GM18505 (cell line): ENCODE data around the gene ITGB8.
"Not testable (repeated sequence)": the region's sequence is repeated elsewhere in the genome, so short reads cannot be mapped to it uniquely, and the experiment has no call there.

Experiments
- ATAC-seq: cut with Tn5 transposase; IDR thresholded peaks from one replicate; pipeline ENCODE4 v1.9.1; 2021; ENCODE audit not compliant: unreplicated experiment
- POLR2A ChIP-seq: IDR thresholded peaks from 4 replicates; pipeline ENCODE4 v1.6.1; 2011; ENCODE audit warnings: borderline replicate concordance; ENCODE audit not compliant: insufficient read depth, insufficient read length; ENCODE audit errors: extremely low read depth

Gene ITGB8

GRCh38 chr7:20385126-20385525 lies 54.4 kb downstream of the ITGB8 start:
- no peak for ATAC-seq
- no peak for TF ChIP-seq POLR2A

GRCh38 chr7:20388084-20388483 lies 57.4 kb downstream of the ITGB8 start:
- ATAC-seq, result no peak

GRCh38 chr7:20389192-20389591 lies 58.5 kb downstream of the ITGB8 start:
- not testable (repeated sequence) for ATAC-seq

More at GRCh38 chr7:20388084-20388483, 57.4 kb downstream of the ITGB8 start:
- no peak for TF ChIP-seq POLR2A

- ATAC-seq, result no peak
- TF ChIP-seq POLR2A, result no peak
These were observed 62.4 kb downstream of the ITGB8 start for GRCh38 chr7:20393021-20393610.

- no peak for ATAC-seq
- TF ChIP-seq POLR2A, result no peak
These were observed 62.9 kb downstream of the ITGB8 start for GRCh38 chr7:20393616-20394015.

GRCh38 chr7:20394284-20394683 lies 63.6 kb downstream of the ITGB8 start:
- no peak for TF ChIP-seq POLR2A
- no peak for ATAC-seq

GRCh38 chr7:20395104-20395503 lies 64.4 kb downstream of the ITGB8 start:
- no peak for ATAC-seq
- no peak for TF ChIP-seq POLR2A

- TF ChIP-seq POLR2A, result no peak
- no peak for ATAC-seq
These were observed 64.8 kb downstream of the ITGB8 start for GRCh38 chr7:20395511-20395910.

- TF ChIP-seq POLR2A, result no peak
- no peak for ATAC-seq
These were observed 68.8 kb downstream of the ITGB8 start for GRCh38 chr7:20399521-20399920.

GRCh38 chr7:20401861-20402746 lies 71.4 kb downstream of the ITGB8 start:
- no peak for ATAC-seq
- no peak for TF ChIP-seq POLR2A

GRCh38 chr7:20402747-20403230 lies 72.1 kb downstream of the ITGB8 start:
- TF ChIP-seq POLR2A, result no peak
- no peak for ATAC-seq

GRCh38 chr7:20403331-20403730 lies 72.6 kb downstream of the ITGB8 start:
- no peak for ATAC-seq
- no peak for TF ChIP-seq POLR2A

GRCh38 chr7:20404320-20404719 lies 73.6 kb downstream of the ITGB8 start:
- TF ChIP-seq POLR2A, result no peak
- ATAC-seq, result no peak
